SJSA1 (cell line): Measurements from ENCODE around the gene CTSW. TPM values are rescaled to one million over a fixed set of nuclear protein-coding genes. Genes with fewer than 3 reads are reported as not detected.

ENCODE experiments used
- DNase-seq, 2 experiments: peaks; one replicate each; pipeline ENCODE4 v3.0.0-alpha.2; 2015 to 2020; ENCODE audit warnings: low spot score in 2 of 2, low read depth in 1 of 2
- H3K27ac ChIP-seq: fragments of 250-450 bp; sonication (Bioruptor Pico); 2 replicates; pipeline ENCODE4 v1.5.1; 2020; ENCODE audit warnings: mild to moderate bottlenecking, moderate library complexity
- H3K27me3 ChIP-seq: fragments of 250-450 bp; sonication (Bioruptor Pico); replicated peaks from 2 replicates; pipeline ENCODE4 v1.5.1; 2020; ENCODE audit warnings: mild to moderate bottlenecking, moderate library complexity
- H3K36me3 ChIP-seq: fragments of 250-450 bp; sonication (Bioruptor Pico); 2 replicates; pipeline ENCODE4 v1.5.1; 2020; ENCODE audit warnings: mild to moderate bottlenecking
- H3K4me1 ChIP-seq: fragments of 250-450 bp; sonication (Bioruptor Pico); replicated peaks from 2 replicates; pipeline ENCODE4 v1.6.1; 2021; ENCODE audit warnings: mild to moderate bottlenecking
- H3K4me3 ChIP-seq: fragments of 250-450 bp; sonication (Bioruptor Pico); 2 replicates; pipeline ENCODE4 v1.5.1; 2020; ENCODE audit warnings: mild to moderate bottlenecking
- H3K9me3 ChIP-seq: fragments of 250-450 bp; sonication (Bioruptor Pico); replicated peaks from 2 replicates; pipeline ENCODE4 v1.5.1; 2020; ENCODE audit warnings: mild to moderate bottlenecking
- total RNA-seq: library from RNA; depleted of rRNA; stranded (reverse); fragments of >200 nt; shearing (Covaris generic); gene quantifications from 2 replicates; pipeline ENCODE4 v1.2.3, GENCODE V29; 2014

The CTSW gene
- total RNA-seq, 1 experiment from 2014 or later: 1.9 TPM

DNA sequence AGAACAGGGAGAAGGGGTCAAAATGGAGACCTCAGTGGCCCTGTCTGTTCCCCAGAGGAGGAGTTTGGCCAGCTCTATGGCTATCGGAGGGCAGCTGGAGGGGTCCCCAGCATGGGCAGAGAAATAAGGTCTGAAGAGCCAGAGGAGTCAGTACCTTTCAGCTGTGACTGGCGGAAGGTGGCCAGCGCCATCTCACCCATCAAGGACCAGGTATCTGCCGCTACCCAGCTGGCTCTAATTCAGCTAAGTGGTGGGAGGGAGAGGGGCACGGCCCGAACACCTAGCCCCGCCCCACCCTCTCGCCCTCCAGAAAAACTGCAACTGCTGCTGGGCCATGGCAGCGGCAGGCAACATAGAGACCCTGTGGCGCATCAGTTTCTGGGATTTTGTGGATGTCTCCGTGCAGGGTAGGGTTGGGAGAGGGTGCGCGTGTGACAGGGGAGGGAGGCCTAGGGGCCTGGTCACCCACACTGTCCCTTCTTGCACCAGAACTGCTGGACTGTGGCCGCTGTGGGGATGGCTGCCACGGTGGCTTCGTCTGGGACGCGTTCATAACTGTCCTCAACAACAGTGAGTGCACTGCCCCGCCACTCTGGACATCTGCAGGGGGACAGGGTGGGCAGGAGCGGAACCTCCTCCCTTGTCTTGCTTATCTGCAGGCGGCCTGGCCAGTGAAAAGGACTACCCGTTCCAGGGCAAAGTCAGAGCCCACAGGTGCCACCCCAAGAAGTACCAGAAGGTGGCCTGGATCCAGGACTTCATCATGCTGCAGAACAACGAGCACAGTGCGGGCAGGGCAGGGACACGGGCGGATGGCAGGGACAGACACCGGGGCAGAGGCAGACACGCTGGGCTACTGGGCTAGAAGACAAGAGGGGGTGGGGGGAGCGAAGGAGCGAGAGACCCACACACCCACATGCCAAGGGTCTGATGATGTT lies 2.8 kb downstream of the CTSW start:
- no peak overlapping the region for H3K4me3 ChIP-seq
- peaks cover 25% of the 10 kb centered on the region for H3K4me1 ChIP-seq
- H3K27ac ChIP-seq: no peak overlapping the region
- DNase-seq: peak in 1 of 2 experiments; percentile 60
- no peaks in the 10 kb centered on the region for H3K27me3 ChIP-seq
- no peaks in the 10 kb centered on the region for H3K9me3 ChIP-seq
- peaks cover 54% of the 10 kb centered on the region for H3K36me3 ChIP-seq

GRCh38 chr11:65883058-65883761 lies 3.6 kb downstream of the CTSW start:
- Histone ChIP-seq H3K27ac (no peak overlapping the region), H3K4me3 (no peak overlapping the region), H3K4me1 (peaks cover 30% of the 10 kb centered on the region), H3K9me3 (no peaks in the 10 kb centered on the region), H3K36me3 (peaks cover 63% of the 10 kb centered on the region), H3K27me3 (no peaks in the 10 kb centered on the region)
- no peak for DNase-seq

DNA sequence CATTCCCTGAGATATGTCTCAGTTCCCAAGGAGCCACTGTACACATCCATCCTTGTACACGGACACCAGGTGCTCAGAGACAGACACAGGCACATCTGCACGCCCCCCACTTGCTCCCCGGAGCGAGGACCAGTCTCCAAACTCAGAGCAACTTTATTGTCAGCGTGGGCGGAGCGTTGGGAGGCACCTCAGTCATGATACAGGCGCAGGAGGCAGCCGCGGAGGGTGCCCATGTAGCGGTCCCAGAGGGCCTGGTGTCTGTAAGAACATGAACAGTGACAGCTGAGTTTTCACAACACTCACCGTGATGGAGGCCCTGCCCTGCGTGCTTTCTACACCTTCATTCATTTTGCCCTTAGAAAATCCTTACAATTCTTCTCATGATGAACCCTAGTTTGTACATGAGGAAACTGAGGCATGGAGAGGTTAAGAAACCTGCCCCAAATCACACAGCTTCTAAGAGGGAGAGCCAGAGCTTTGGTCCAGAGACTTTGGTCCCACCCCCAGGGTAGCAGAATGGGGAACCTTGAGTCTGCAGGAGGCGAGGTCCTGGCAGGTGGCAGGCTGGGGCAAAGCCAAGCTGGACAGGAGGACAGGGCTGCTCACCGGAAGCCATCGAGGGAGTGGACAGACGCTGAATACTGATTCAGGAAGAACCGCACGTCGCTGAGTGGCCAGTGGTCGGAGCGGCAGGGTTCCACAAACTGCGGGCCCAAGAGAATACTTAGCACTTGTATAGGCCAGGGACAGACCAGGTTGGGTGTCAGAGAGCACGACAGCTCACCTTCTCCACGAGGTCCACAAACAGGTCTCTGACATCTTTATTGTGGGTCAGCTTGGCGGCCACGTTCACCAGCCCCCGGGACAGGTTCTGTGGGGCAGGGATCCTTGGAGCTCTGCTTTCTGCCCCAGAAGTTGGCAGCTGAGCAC lies 4.4 kb downstream of the CTSW start:
- Histone ChIP-seq H3K27ac (no peak overlapping the region), H3K36me3 (peaks cover 63% of the 10 kb centered on the region), H3K27me3 (no peaks in the 10 kb centered on the region), H3K4me3 (no peak overlapping the region), H3K9me3 (no peaks in the 10 kb centered on the region), H3K4me1 (peaks cover 36% of the 10 kb centered on the region)
- no peak for DNase-seq

GRCh38 chr11:65884716-65885092 lies 5.1 kb downstream of the CTSW start:
- H3K27ac ChIP-seq: no peak overlapping the region
- H3K4me3 ChIP-seq: no peak overlapping the region
- H3K4me1 ChIP-seq: peaks cover 42% of the 10 kb centered on the region
- DNase-seq: peak; percentile 84 to 93
- no peaks in the 10 kb centered on the region for H3K9me3 ChIP-seq
- H3K36me3 ChIP-seq: peaks cover 65% of the 10 kb centered on the region
- H3K27me3 ChIP-seq: no peaks in the 10 kb centered on the region

DNA sequence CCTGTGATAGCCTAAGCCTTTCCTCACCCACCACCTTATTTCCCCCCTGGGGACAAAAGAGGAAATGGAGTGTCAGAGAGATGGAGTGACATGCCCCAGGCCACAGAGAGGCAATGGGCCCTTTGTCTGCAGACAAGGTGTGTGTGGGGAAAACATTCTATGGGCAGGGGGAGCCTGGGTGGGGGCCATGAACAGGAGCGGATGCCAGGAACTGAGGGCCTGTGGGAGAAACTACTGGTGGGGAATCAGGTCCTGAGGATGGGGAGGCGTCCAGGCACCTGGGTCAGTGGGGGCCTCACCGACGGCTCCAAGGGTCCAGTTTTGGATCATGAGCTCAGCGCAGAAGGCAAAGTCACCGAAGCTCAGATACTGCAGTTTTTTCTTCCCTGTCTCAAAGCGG lies 5.6 kb downstream of the CTSW start:
- Histone ChIP-seq H3K27ac (no peak overlapping the region), H3K4me1 (peaks cover 47% of the 10 kb centered on the region), H3K27me3 (no peaks in the 10 kb centered on the region), H3K4me3 (no peak overlapping the region), H3K36me3 (peaks cover 70% of the 10 kb centered on the region), H3K9me3 (no peaks in the 10 kb centered on the region)
- DNase-seq: no peak

DNA sequence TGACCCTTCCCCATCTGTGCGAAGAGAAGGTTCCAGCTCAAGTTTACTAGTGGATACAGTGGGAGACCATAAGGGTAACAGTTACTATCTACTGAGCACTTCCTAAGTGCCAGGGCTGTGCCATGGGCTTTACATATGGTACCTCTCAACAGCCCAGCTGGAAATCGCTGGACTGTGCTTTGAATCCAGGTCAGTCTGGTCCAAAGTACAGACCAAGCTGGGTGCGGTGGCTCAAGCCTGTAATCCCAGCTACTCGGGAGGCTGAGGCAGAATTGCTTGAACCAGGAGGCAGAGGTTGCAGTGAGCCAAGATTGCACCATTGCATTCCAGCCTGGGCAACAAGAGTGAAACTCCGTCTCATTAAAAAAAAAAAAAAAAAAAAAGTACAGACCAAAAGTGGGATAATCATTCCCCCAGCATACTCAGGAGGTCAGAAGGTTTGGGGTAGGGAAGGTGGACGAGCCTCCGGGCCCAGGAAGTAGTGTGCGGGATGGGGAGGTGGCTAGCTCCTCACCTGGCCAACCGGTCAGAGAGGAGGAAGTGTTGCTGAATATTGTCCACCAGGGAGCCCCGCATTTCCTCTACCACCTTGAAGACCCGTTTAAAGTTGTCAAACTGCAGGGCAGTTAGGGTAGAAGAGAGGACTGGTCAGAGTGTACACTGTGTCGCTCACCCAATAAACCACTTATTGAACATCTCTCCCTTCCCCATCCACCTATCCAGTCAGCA lies 6.3 kb downstream of the CTSW start:
- H3K4me1 ChIP-seq: peaks cover 49% of the 10 kb centered on the region
- 0 out of 2 replicates have a peak, but pooled peaks cover 2% of the 10 kb centered on the region for H3K9me3 ChIP-seq
- no peaks in the 10 kb centered on the region for H3K27me3 ChIP-seq
- H3K36me3 ChIP-seq: peaks cover 77% of the 10 kb centered on the region
- DNase-seq: no peak
- H3K27ac ChIP-seq: no peak overlapping the region
- H3K4me3 ChIP-seq: no peak overlapping the region

GRCh38 chr11:65886826-65887722 lies 7.4 kb downstream of the CTSW start:
- Histone ChIP-seq H3K27ac (no peak overlapping the region), H3K4me3 (peak overlapping the region; percentile 61), H3K9me3 (0 out of 2 replicates have a peak, but pooled peaks cover 2% of the 10 kb centered on the region), H3K36me3 (peaks cover 84% of the 10 kb centered on the region), H3K27me3 (no peaks in the 10 kb centered on the region), H3K4me1 (peaks cover 49% of the 10 kb centered on the region)
- DNase-seq: no peak

DNA sequence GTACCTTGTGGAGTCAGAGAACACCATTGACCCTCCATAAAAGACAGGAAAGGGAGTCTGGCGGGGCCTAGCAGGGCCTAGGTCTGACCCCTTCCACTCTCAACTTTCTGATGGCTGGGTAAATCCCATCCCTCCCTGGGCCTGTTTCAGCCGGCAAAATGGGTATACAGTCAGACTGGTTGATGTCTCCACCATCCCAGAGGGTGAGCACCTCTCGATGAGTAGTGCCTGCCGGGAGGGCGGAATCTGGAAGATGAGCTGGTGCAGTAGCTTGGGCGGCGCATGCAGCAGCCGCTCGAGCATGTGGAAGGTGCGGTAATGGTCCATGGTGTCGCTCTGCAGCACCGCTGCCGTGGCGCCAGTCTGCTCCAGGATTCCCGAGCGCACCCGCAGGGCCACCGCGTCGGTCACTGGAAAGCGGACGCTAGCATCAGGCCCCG lies 8.1 kb downstream of the CTSW start:
- peaks cover 84% of the 10 kb centered on the region for H3K36me3 ChIP-seq
- peak overlapping the region; percentile 61 for H3K4me3 ChIP-seq
- H3K27me3 ChIP-seq: no peaks in the 10 kb centered on the region
- H3K9me3 ChIP-seq: 0 out of 2 replicates have a peak, but pooled peaks cover 2% of the 10 kb centered on the region
- H3K27ac ChIP-seq: peak overlapping the region; percentile 44
- DNase-seq: no peak
- H3K4me1 ChIP-seq: peaks cover 54% of the 10 kb centered on the region

DNA sequence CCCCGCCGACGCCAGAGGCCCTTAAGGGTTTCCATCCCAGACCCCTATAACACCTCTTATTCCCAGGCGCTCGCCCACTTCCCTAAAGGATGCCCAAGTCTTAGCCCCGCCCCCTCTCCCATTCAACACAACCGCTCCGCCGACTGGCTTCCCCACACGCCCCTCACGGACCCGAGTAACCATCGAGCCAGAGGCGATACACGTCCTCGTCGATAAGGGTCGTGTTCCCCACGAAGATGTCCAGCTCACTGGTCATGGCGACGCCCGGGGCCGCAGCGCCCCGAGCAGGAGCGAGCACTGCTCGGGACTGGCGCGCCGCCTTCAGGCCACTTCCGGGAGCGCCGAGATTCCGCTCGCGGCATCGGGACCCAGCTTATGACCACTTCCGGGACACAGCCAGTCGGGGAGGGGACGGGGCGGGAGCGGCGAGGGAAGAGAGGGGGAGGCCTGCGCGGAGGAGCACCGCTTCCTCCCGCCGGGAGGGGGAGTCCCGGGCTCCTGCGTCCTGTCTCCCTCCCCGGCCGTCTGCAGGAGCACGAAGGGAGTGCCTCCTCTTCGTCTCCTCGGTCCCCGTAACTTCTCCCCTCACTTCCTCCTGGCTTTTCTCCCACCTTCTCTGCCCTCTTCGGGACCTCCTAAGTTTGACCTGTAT lies 8.7 kb downstream of the CTSW start, which contains the start of gene FIBP:
TSS of gene FIBP (minus strand) at position 309 of the 652 bp plus-strand sequence. CDS start at position 256, 53 bp downstream.
- Histone ChIP-seq H3K36me3 (peaks cover 82% of the 10 kb centered on the region), H3K9me3 (0 out of 2 replicates have a peak, but pooled peaks cover 2% of the 10 kb centered on the region)

GRCh38 chr11:65890324-65891218 lies 10.9 kb downstream of the CTSW start, which contains the start of gene CCDC85B:
Gene CCDC85B (plus strand): TSS chr11:65890673. CDS start chr11:65890784, 111 bp downstream.
- Histone ChIP-seq H3K36me3 (peaks cover 82% of the 10 kb centered on the region), H3K27ac (peak within 1 kb of the TSS; percentile 55), H3K4me1 (peaks cover 62% of the 10 kb centered on the region), H3K9me3 (0 out of 2 replicates have a peak, but pooled peaks cover 2% of the 10 kb centered on the region), H3K4me3 (peak within 1 kb of the TSS; percentile 61), H3K27me3 (no peaks in the 10 kb centered on the region)
- peak; percentile 100 for DNase-seq

More for the DNA sequence above, 8.7 kb downstream of the CTSW start, which contains the start of gene FIBP:
- peak within 1 kb of the TSS; percentile 61 for H3K4me3 ChIP-seq
- H3K27ac ChIP-seq: peak within 1 kb of the TSS; percentile 55
- peaks cover 55% of the 10 kb centered on the region for H3K4me1 ChIP-seq
- peak; percentile 99 to 100 for DNase-seq
- no peaks in the 10 kb centered on the region for H3K27me3 ChIP-seq
